ENCODE data around the gene ZFP36. TPM values are rescaled to one million over a fixed set of nuclear protein-coding genes. Genes with fewer than 3 reads are reported as not detected.

Gene ZFP36
- total and polyA plus RNA-seq, 2 of the 8 experiments (the other 6 are each of a cell fraction or from before 2014, with no cell fraction given), result 4.0 to 10.9 TPM

DNA sequence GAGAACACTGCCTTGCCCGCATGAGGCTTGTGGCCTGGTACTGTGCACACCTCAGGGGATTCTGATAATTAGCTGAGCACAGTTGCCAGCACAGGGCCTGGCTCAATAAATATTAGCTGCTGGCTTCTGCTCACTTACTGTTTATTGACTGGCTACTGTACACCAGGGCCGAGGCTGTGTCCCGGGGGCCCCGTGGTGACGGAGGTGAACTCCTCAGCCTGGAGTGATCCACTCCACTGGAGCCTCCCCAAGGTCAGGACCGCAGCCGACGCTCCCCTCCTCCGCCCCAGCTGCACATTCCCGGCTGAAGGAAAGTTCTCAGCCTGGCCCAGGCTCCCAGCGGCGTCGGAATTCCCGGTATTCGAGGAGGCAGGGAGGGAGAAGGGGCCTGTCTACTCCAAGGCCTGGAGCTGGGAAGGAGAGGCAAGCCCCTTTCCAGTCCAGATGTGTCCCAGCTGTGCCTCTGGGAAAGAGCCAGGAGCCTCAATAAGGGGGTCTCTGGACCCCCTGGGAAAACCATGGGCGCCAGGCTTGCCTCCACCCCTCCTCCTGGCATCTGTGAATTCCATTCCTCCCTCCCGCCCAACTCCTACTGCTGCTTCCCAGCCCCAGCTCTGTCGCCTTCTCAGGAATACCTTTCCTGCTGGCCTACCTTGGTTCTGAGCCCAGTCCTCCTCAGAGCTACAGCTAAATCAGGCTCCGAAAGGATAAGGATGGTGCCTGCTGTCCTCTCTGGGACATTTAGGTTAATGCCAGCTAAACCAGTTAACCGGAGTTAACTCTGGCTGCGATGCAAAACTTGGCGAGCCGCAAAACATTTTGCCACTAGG lies 21.9 kb downstream of the ZFP36 start:
- Histone ChIP-seq H2BK15ac (ENCODE audit: low read length) (0 out of 2 replicates have a peak overlapping the region, but pooled peaks have one; percentile 21), H4K20me1 (replicated peaks in 1 of 2; ENCODE audit: control insufficient read depth in 1 of 2, insufficient read depth in 2 of 2, low read length in 2 of 2) (peaks cover 0 to 7% of the 10 kb centered on the region in 2 experiments), H3K79me2 (ENCODE audit: control insufficient read depth in 1 of 2, insufficient read depth in 2 of 2, low read length in 2 of 2) (no peaks in the 10 kb centered on the region; a peak in 1 of 4 replicates), H3K56ac (replicated peaks; ENCODE audit: insufficient read length, low read depth, low read length) (peak overlapping the region; percentile 20), H3K4me3 (ENCODE audit: extremely low read depth in 1 of 4, insufficient read depth in 2 of 4, low read depth in 3 of 4, low read length in 4 of 4) (peak overlapping the region in 3 of 4 experiments; percentile 18 to 34 (median 32); a peak in 3 of 8 replicates), H4K91ac (replicated peaks; ENCODE audit: insufficient read length, low read length) (peak overlapping the region; percentile 81), H4K5ac (ENCODE audit: insufficient read length, low read depth, low read length) (peak overlapping the region; percentile 46), H3K79me1 (ENCODE audit: low read depth, low read length) (no peaks in the 10 kb centered on the region; the same call in 1 of the 2 replicates), H3K4me2 (ENCODE audit: insufficient read depth in 1 of 2, low read depth in 2 of 2, low read length in 2 of 2) (peak overlapping the region; percentile 44 to 61), H2AK5ac (ENCODE audit: low read depth, low read length) (0 out of 2 replicates have a peak overlapping the region, but pooled peaks have one; percentile 46), H3K27ac (ENCODE audit: low read depth, low read length) (peak overlapping the region; percentile 86), H3K14ac (ENCODE audit: insufficient read length) (no peak overlapping the region), H4K8ac (ENCODE audit: extremely low read depth, insufficient read depth, low read length) (peak overlapping the region; percentile 41; the same call in 1 of the 2 replicates), H3K27me3 (replicated peaks in 1 of 4; ENCODE audit: control insufficient read depth in 3 of 4, extremely low read depth in 1 of 4, insufficient read depth in 3 of 4, low read length in 3 of 4) (no peaks in the 10 kb centered on the region; a peak in 1 of 7 replicates), H2BK20ac (ENCODE audit: low read length) (peak overlapping the region; percentile 96; the same call in 1 of the 2 replicates), H2BK120ac (replicated peaks; ENCODE audit: low read depth, low read length) (peak overlapping the region; percentile 91), H2AFZ (ENCODE audit: low read length) (no peak overlapping the region), H3K4ac (replicated peaks; ENCODE audit: insufficient read length, low read depth, low read length) (peak overlapping the region; percentile 10), H3K9me3 (ENCODE audit: insufficient read depth in 2 of 2, low read depth in 1 of 2, low read length in 1 of 2) (no peaks in the 10 kb centered on the region), H3K9ac (replicated peaks in 1 of 4; ENCODE audit: extremely low read depth in 1 of 4, low read depth in 3 of 4, low read length in 3 of 4) (peak overlapping the region in 3 of 4 experiments; percentile 1 to 36 (median 28); a peak in 5 of 7 replicates), H2BK12ac (ENCODE audit: low read depth, low read length) (peak overlapping the region; percentile 97), H3K23ac (ENCODE audit: insufficient read length) (no peak overlapping the region), H3K36me3 (ENCODE audit: control insufficient read depth in 2 of 4, insufficient read depth in 4 of 4, low read length in 3 of 4) (peaks cover 20 to 35% (median 25%) of the 10 kb centered on the region in 4 experiments), H2BK5ac (ENCODE audit: low read depth, low read length) (peak overlapping the region; percentile 99), H3K18ac (ENCODE audit: extremely low read depth, low read length) (peak overlapping the region; percentile 93), H3K4me1 (replicated peaks in 1 of 4; ENCODE audit: control insufficient read depth in 3 of 4, insufficient read depth in 4 of 4, low read length in 3 of 4) (peaks cover 5 to 18% (median 13%) of the 10 kb centered on the region in 4 experiments), H3K23me2 (ENCODE audit: low read depth, low read length) (peaks cover 5% of the 10 kb centered on the region)
- peak; percentile 71 for FAIRE-seq
- peak in 1 of 2 experiments; percentile 88 for DNase-seq (ENCODE audit: low read depth in 1 of 2, low spot score in 2 of 2)
- ChIA-PET POLR2A (ENCODE audit: partially characterized antibody) (interaction anchor here (0.8 to 47.8 kb wide), 18 partner anchors 5 to 90 kb away, joined by 3 to 1154 read pairs (median 5); partner anchors contain the start of genes MED29, PAF1, PLEKHG2 and RPS16), CTCF (ENCODE audit: partially characterized antibody) (interaction anchor here (0.5 to 3.1 kb wide), 13 partner anchors 9 to 104 kb away, joined by 3 to 16 read pairs (median 5); partner anchors contain the start of genes EID2B and PLEKHG2)
- WGBS, 2 experiments (ENCODE audit: extremely low coverage in 1 of 2, insufficient coverage in 1 of 2, insufficient read length in 1 of 2, insufficient replicate concordance in 2 of 2, low coverage in 1 of 2, low lambda C conversion rate in 2 of 2, missing lambda C conversion rate in 1 of 2), result 23% methylated on average over 22 of the region's 23 CpGs; no CpG with 5 or more reads in 1 of the 2 experiments
- TF ChIP-seq POLR2AphosphoS5 (IDR thresholded peaks at IDR 0.05; ENCODE audit: low read depth, low read length) (peak; percentile 76), HDAC2 (IDR thresholded peaks at IDR 0.05; ENCODE audit: borderline replicate concordance in 1 of 2, low read depth in 2 of 2, low read length in 2 of 2) (0 out of 4 replicates have a peak, but pooled peaks of 1 of the 2 experiments have one; percentile 12), SP4 (IDR thresholded peaks at IDR 0.05; ENCODE audit: low read length) (no peak), TAF1 (IDR thresholded peaks at IDR 0.05; ENCODE audit: low read depth, low read length) (peak; percentile 36; the same call in 1 of the 2 replicates), BACH1 (IDR thresholded peaks at IDR 0.05; ENCODE audit: low read length) (no peak), CREB1 (IDR thresholded peaks at IDR 0.05) (no peak), EZH2 (IDR thresholded peaks at IDR 0.05; ENCODE audit: low read depth, low read length, severe bottlenecking) (no peak), BCL11A (IDR thresholded peaks at IDR 0.05; ENCODE audit: low read depth in 2 of 2, low read length in 2 of 2) (no peak), ASH2L (IDR thresholded peaks at IDR 0.05; ENCODE audit: low read length) (peak; percentile 91), ZNF274 (IDR thresholded peaks at IDR 0.05; ENCODE audit: borderline replicate concordance, extremely low read depth, low read length) (no peak), SP2 (IDR thresholded peaks at IDR 0.05; ENCODE audit: low read length) (no peak)

All from H1 (cell line).